HCT116 (cell line): ENCODE results near the gene IMMP2L. TPM values are rescaled to one million over a fixed set of nuclear protein-coding genes. Genes with fewer than 3 reads are reported as not detected.

ENCODE experiments used
- ATAC-seq: fragments of 200-7000 bp; cut with Tn5 transposase; 2 replicates; pipeline ENCODE4 v1.9.1; 2020; ENCODE audit warnings: mild to moderate bottlenecking, moderate library complexity
- BruUV-seq: library from RNA; stranded (reverse); fragments of 400-500 nt; replicated peaks from 2 replicates; lab custom pipeline; 2021; lab: Mats Ljungman, UMichigan
- CTCF ChIA-PET: fragments of 300-600 bp; sonication (Branson Sonifier 250); formaldehyde crosslinking; loops from one replicate; lab custom pipeline; 2021; ENCODE audit warnings: antibody characterized with exemption; lab: Charles Lee
- POLR2A ChIA-PET: fragments of 300-600, 350-600 bp; sonication (Branson Sonifier 250); formaldehyde crosslinking; loops from one replicate; lab custom pipeline; 2021; ENCODE audit warnings: antibody characterized with exemption; lab: Charles Lee
- RAD21 ChIA-PET, 2 experiments: fragments of 300-600 bp; sonication (Branson Sonifier 250); formaldehyde crosslinking; loops; one replicate each; lab custom pipeline; 2023; ENCODE audit warnings: low total read pairs in 2 of 2; ENCODE audit not compliant: uncharacterized antibody in 2 of 2, unreplicated experiment in 2 of 2, low non-redundant PET in 1 of 2; lab: Charles Lee
- DNase-seq: peaks from one replicate; pipeline ENCODE4 v3.0.0-alpha.2; 2010; ENCODE audit warnings: low read depth, low spot score
- H2AFZ ChIP-seq: fragments of 200-600 bp; shearing (Covaris generic), sonication (generic); 2 replicates; pipeline ENCODE4 v1.6.1; 2017; ENCODE audit warnings: low read depth, mixed run types, mixed read lengths, antibody characterized with exemption, low read length; ENCODE audit not compliant: poor library complexity, severe bottlenecking
- H3K27ac ChIP-seq: 2 replicates; pipeline ENCODE4 v1.5.1; 2012; ENCODE audit warnings: low read depth, low read length
- H3K27me3 ChIP-seq: fragments of 200-600 bp; sonication (generic); 2 replicates; pipeline ENCODE4 v1.6.1; 2016; ENCODE audit warnings: mixed run types, low read length, mixed read lengths; ENCODE audit not compliant: insufficient read depth
- H3K36me3 ChIP-seq, 2 experiments: fragments of 200-500 bp in 1 of 2; fragments of 200-600 bp in 1 of 2; sonication (Bioruptor generic) in 1 of 2; sonication (generic) in 1 of 2; 2 replicates each; pipeline versions ENCODE4 v1.5.1 to v1.6.1; 2014 to 2016; ENCODE audit warnings: low read length in 2 of 2, inconsistent platforms in 1 of 2, mixed read lengths in 1 of 2, mixed run types in 1 of 2; ENCODE audit not compliant: insufficient read depth in 2 of 2, control insufficient read depth in 1 of 2
- H3K4me1 ChIP-seq, 2 experiments: fragments of 200-600 bp in 1 of 2; sonication (generic) in 1 of 2; 2 replicates each; pipeline versions ENCODE4 v1.5.1 to v1.6.1; 2012 to 2017; ENCODE audit warnings: low read length in 2 of 2, inconsistent platforms in 1 of 2, mild to moderate bottlenecking in 1 of 2, mixed read lengths in 1 of 2, mixed run types in 1 of 2, moderate library complexity in 1 of 2; ENCODE audit not compliant: insufficient read depth in 2 of 2, control insufficient read depth in 1 of 2
- H3K4me2 ChIP-seq: fragments of 200-600 bp; sonication (generic); 2 replicates; pipeline ENCODE4 v1.6.1; 2017; ENCODE audit warnings: mixed run types, low read length, mixed read lengths
- H3K4me3 ChIP-seq, 2 experiments: fragments of 200-600 bp in 1 of 2; sonication (generic) in 1 of 2; replicated peaks in 1 of 2; 2 replicates each; pipeline ENCODE4 v1.5.1; 2011 to 2016; ENCODE audit warnings: low read length in 2 of 2, control low read depth in 1 of 2, low read depth in 1 of 2, mild to moderate bottlenecking in 1 of 2, mixed read lengths in 1 of 2, mixed run types in 1 of 2
- H3K79me2 ChIP-seq: fragments of 200-600 bp; sonication (generic); 2 replicates; pipeline ENCODE4 v1.6.1; 2017; ENCODE audit warnings: mild to moderate bottlenecking, mixed run types, low read length, moderate library complexity, mixed read lengths; ENCODE audit not compliant: insufficient read depth
- H3K9ac ChIP-seq: fragments of 200-600 bp; sonication (generic); 2 replicates; pipeline ENCODE4 v1.6.1; 2016; ENCODE audit warnings: low read length, mixed read lengths
- H3K9me2 ChIP-seq: fragments of 200-600 bp; sonication (generic), shearing (Covaris generic); 2 replicates; pipeline ENCODE4 v1.6.1; 2017; ENCODE audit warnings: mixed run types, mild to moderate bottlenecking, moderate library complexity; ENCODE audit not compliant: insufficient read depth
- H3K9me3 ChIP-seq, 2 experiments: fragments of 200-500 bp in 1 of 2; fragments of 200-600 bp in 1 of 2; sonication (Bioruptor generic) in 1 of 2; sonication (generic) in 1 of 2; 2 replicates each; pipeline ENCODE4 v1.6.1; 2014 to 2017; ENCODE audit warnings: low read length in 2 of 2, mixed read lengths in 2 of 2, inconsistent platforms in 1 of 2, low read depth in 1 of 2, mild to moderate bottlenecking in 1 of 2, mixed run types in 1 of 2, moderate library complexity in 1 of 2; ENCODE audit not compliant: control insufficient read depth in 1 of 2, insufficient read depth in 1 of 2
- H4K20me1 ChIP-seq: fragments of 200-600 bp; sonication (generic), shearing (Covaris generic); 2 replicates; pipeline ENCODE4 v1.6.1; 2017; ENCODE audit warnings: mixed run types, mild to moderate bottlenecking, moderate library complexity; ENCODE audit not compliant: insufficient read depth
- CBX3 ChIP-seq: IDR thresholded peaks from 2 replicates; pipeline ENCODE4 v1.6.1; 2012; ENCODE audit warnings: low read depth
- CEBPB ChIP-seq: IDR thresholded peaks from 2 replicates; pipeline ENCODE4 v1.6.1; 2012; ENCODE audit warnings: low read depth
- ELF1 ChIP-seq: IDR thresholded peaks from 2 replicates; pipeline ENCODE4 v1.6.1; 2012; ENCODE audit warnings: low read depth, borderline replicate concordance
- EZH2phosphoT487 ChIP-seq: fragments of 200-600 bp; IDR thresholded peaks from 2 replicates; pipeline ENCODE4 v1.6.1; 2018; ENCODE audit warnings: antibody characterized with exemption, borderline replicate concordance
- JUND ChIP-seq: IDR thresholded peaks from 2 replicates; pipeline ENCODE4 v1.6.1; 2012
- SRF ChIP-seq: IDR thresholded peaks from 2 replicates; pipeline ENCODE4 v1.6.1; 2012; ENCODE audit warnings: low read depth
- TCF7L2 ChIP-seq: IDR thresholded peaks from 2 replicates; pipeline ENCODE4 v1.7.0; 2011; ENCODE audit warnings: borderline replicate concordance, inconsistent platforms; ENCODE audit not compliant: insufficient read depth, insufficient read length; ENCODE audit errors: extremely low read depth
- YY1 ChIP-seq: IDR thresholded peaks from 2 replicates; pipeline ENCODE4 v1.6.1; 2011; ENCODE audit warnings: low read length, low read depth, moderate library complexity, mild to moderate bottlenecking; ENCODE audit not compliant: insufficient replicate concordance; ENCODE audit errors: extremely low read depth
- ZNF274 ChIP-seq: fragments of 200-500 bp; sonication (Bioruptor generic); IDR thresholded peaks from 2 replicates; pipeline ENCODE4 v1.6.1; 2014; ENCODE audit warnings: mild to moderate bottlenecking, low read depth, low read length, inconsistent platforms
- intact Hi-C: fragments of 100-400 bp; cut with micrococcal nuclease; formaldehyde crosslinking; loops from 2 replicates; pipeline ENCODE4 v1.10.0; 2022
- total RNA-seq: library from RNA; stranded (reverse); gene quantifications from one replicate; pipeline ENCODE4 v1.2.1, GENCODE V29; 2021; ENCODE audit not compliant: unreplicated experiment
- TF ChIP-seq, protein P1 (sequence below): IDR thresholded peaks from 2 replicates; pipeline ENCODE4 v1.6.1; 2012
- TF ChIP-seq, protein P2 (sequence below), 3 experiments: fragments of 200-600 bp in 1 of 3; sonication (generic) in 1 of 3; IDR thresholded peaks in 2 of 3; conservative IDR thresholded peaks in 1 of 3; 2 replicates each; pipeline ENCODE4 v1.5.1; 2012 to 2017; ENCODE audit warnings: low read depth in 2 of 3, low read length in 2 of 3, antibody characterized with exemption in 1 of 3, borderline replicate concordance in 1 of 3, control low read depth in 1 of 3, mild to moderate bottlenecking in 1 of 3, mixed read lengths in 1 of 3, mixed run types in 1 of 3, moderate library complexity in 1 of 3; ENCODE audit not compliant: insufficient read depth in 1 of 3

Gene IMMP2L
- total RNA-seq, 1 experiment from 2014 or later, result 21.1 TPM

DNA sequence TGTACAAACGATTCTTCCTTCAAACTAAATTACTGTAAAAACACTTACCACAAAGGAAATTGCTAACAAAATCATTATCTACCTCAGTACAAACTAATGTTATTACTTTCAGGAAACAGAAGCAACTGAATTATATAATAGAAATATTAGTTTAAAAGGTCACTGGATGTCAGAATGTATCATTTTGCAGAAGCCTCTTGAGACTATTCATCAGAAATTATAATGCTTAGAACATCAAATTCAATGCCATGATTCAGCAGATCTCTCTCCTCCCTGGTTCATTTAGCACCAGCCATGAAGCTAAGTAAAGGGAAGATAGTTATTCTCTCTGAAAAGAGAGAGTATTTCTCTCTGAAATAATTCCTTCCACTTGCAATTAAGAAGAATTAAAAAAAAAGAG lies 223.3 kb downstream of the IMMP2L start:
- no peak overlapping the region for H3K9ac ChIP-seq
- TF ChIP-seq, protein P1, sequence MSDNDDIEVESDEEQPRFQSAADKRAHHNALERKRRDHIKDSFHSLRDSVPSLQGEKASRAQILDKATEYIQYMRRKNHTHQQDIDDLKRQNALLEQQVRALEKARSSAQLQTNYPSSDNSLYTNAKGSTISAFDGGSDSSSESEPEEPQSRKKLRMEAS, result no peak
- TF ChIP-seq CBX3, result no peak
- no peak for TF ChIP-seq ELF1
- no peak for TF ChIP-seq CEBPB
- TF ChIP-seq SRF, result no peak
- no peak for TF ChIP-seq JUND
- TF ChIP-seq TCF7L2, result no peak
- TF ChIP-seq YY1, result no peak
- no peak for TF ChIP-seq ZNF274
- TF ChIP-seq EZH2phosphoT487, result no peak
- TF ChIP-seq, protein P2, sequence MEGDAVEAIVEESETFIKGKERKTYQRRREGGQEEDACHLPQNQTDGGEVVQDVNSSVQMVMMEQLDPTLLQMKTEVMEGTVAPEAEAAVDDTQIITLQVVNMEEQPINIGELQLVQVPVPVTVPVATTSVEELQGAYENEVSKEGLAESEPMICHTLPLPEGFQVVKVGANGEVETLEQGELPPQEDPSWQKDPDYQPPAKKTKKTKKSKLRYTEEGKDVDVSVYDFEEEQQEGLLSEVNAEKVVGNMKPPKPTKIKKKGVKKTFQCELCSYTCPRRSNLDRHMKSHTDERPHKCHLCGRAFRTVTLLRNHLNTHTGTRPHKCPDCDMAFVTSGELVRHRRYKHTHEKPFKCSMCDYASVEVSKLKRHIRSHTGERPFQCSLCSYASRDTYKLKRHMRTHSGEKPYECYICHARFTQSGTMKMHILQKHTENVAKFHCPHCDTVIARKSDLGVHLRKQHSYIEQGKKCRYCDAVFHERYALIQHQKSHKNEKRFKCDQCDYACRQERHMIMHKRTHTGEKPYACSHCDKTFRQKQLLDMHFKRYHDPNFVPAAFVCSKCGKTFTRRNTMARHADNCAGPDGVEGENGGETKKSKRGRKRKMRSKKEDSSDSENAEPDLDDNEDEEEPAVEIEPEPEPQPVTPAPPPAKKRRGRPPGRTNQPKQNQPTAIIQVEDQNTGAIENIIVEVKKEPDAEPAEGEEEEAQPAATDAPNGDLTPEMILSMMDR (IDR thresholded peaks at IDR 0.05 in 2 of 3, conservative IDR thresholded peaks at IDR 0.05 in 1 of 3; ENCODE audit: borderline replicate concordance in 1 of 3, insufficient read depth in 1 of 3, low read depth in 2 of 3, low read length in 2 of 3), result no peak
- intact Hi-C loops, result no loop called here
- no peaks in the 10 kb centered on the region for H3K36me3 ChIP-seq
- H4K20me1 ChIP-seq, result no peaks in the 10 kb centered on the region
- no peaks in the 10 kb centered on the region for H3K79me2 ChIP-seq
- DNase-seq (no peak), ATAC-seq (no peak)
- no peaks in the 10 kb centered on the region for H3K27me3 ChIP-seq
- POLR2A ChIA-PET, result no interaction called here
- no peak overlapping the region for H3K4me2 ChIP-seq
- no peaks in the 10 kb centered on the region for H3K9me2 ChIP-seq
- no peak overlapping the region for H2AFZ ChIP-seq
- no TSS peak for BruUV-seq
- RAD21 ChIA-PET, result no interaction called here
- no peak overlapping the region for H3K4me3 ChIP-seq
- CTCF ChIA-PET, result no interaction called here
- H3K27ac ChIP-seq, result no peak overlapping the region
- H3K4me1 ChIP-seq, result no peaks in the 10 kb centered on the region
- H3K9me3 ChIP-seq, result no peaks in the 10 kb centered on the region
